B cell (primary cell): ENCODE measurements around the gene SNAP47. TPM values are rescaled to one million over a fixed set of nuclear protein-coding genes. Genes with fewer than 3 reads are reported as not detected.

Experiments used
- ATAC-seq: fragments of 200-7000 bp; cut with Tn5 transposase; one replicate; pipeline ENCODE4 v1.10.0; 2021; ENCODE audit warnings: low read depth, mild to moderate bottlenecking, moderate number of reproducible peaks, moderate library complexity
- CTCF ChIA-PET: fragments of 350-600 bp; sonication (Branson Sonifier 250); formaldehyde crosslinking; loops from one replicate; lab custom pipeline; 2021; ENCODE audit warnings: antibody characterized with exemption, inconsistent platforms; lab: Charles Lee
- POLR2A ChIA-PET: fragments of 350-600 bp; sonication (Branson Sonifier 250); formaldehyde crosslinking; loops from one replicate; lab custom pipeline; 2021; ENCODE audit warnings: antibody characterized with exemption; lab: Charles Lee
- DNase-seq: peaks from one replicate; pipeline ENCODE4 v3.0.0; 2013
- H2AFZ ChIP-seq: 2 replicates; pipeline ENCODE4 v1.6.1; 2012; ENCODE audit warnings: mild to moderate bottlenecking, low read depth, low read length; ENCODE audit not compliant: insufficient read depth, poor library complexity, severe bottlenecking
- H3K27ac ChIP-seq, 2 donors: 1 replicate in 1 of 2; 2 replicates in 1 of 2; pipeline ENCODE4 v1.5.1; 2012 to 2013; ENCODE audit warnings: low read length in 2 of 2, mild to moderate bottlenecking in 2 of 2, moderate library complexity in 1 of 2
- H3K27me3 ChIP-seq, 4 experiments: fragments of 200-600 bp in 1 of 4; sonication (generic) in 1 of 4; replicated peaks in 1 of 4; 1 replicate in 2 of 4; 2 replicates in 2 of 4; pipeline versions ENCODE4 v1.6.1 to v1.7.0; 2013 to 2016; ENCODE audit warnings: low read length in 3 of 4, mild to moderate bottlenecking in 2 of 4, mixed read lengths in 1 of 4, moderate library complexity in 1 of 4; ENCODE audit not compliant: insufficient read depth in 4 of 4, control insufficient read depth in 3 of 4; ENCODE audit errors: control extremely low read depth in 1 of 4
- H3K36me3 ChIP-seq, 2 experiments: replicated peaks in 1 of 2; 1 replicate in 1 of 2; 2 replicates in 1 of 2; pipeline versions ENCODE4 v1.6.1 to v1.7.1; 2013; ENCODE audit warnings: low read length in 1 of 2; ENCODE audit not compliant: insufficient read depth in 2 of 2, control insufficient read depth in 1 of 2; ENCODE audit errors: control extremely low read depth in 1 of 2, extremely low read depth in 1 of 2
- H3K4me1 ChIP-seq, 2 donors: fragments of 200-600 bp in 1 of 2; sonication (generic) in 1 of 2; 1 replicate in 1 of 2; 2 replicates in 1 of 2; pipeline versions ENCODE4 v1.5.1 to v1.6.1; 2013 to 2017; ENCODE audit warnings: low read length in 2 of 2; ENCODE audit not compliant: control insufficient read depth in 2 of 2, insufficient read depth in 2 of 2
- H3K4me2 ChIP-seq: replicated peaks from 2 replicates; pipeline ENCODE3; 2012; ENCODE audit warnings: mild to moderate bottlenecking, low read depth, low read length; ENCODE audit not compliant: poor library complexity, severe bottlenecking
- H3K4me3 ChIP-seq, 5 experiments: fragments of 200-600 bp in 1 of 5; sonication (generic) in 1 of 5; 1 replicate in 3 of 5; 2 replicates in 2 of 5; pipeline versions ENCODE4 v1.5.1 to v1.7.0; 2011 to 2016; ENCODE audit warnings: low read length in 4 of 5, mild to moderate bottlenecking in 4 of 5, low read depth in 2 of 5, control low read depth in 1 of 5, moderate library complexity in 1 of 5; ENCODE audit not compliant: insufficient read depth in 1 of 5; ENCODE audit errors: control extremely low read depth in 1 of 5, extremely low read depth in 1 of 5
- H3K79me2 ChIP-seq: fragments of 200-600 bp; sonication (generic); one replicate; pipeline ENCODE4 v1.6.0; 2016; ENCODE audit warnings: low read length; ENCODE audit not compliant: control insufficient read depth, insufficient read depth
- H3K9ac ChIP-seq: fragments of 200-600 bp; sonication (generic); 2 replicates; pipeline ENCODE4 v1.6.1; 2017; ENCODE audit warnings: mild to moderate bottlenecking, low read length, moderate library complexity
- H3K9me3 ChIP-seq, 3 donors: one replicate each; pipeline versions ENCODE4 v1.6.1 to v1.7.1; 2013; ENCODE audit warnings: low read length in 2 of 3; ENCODE audit not compliant: control insufficient read depth in 2 of 3, insufficient read depth in 1 of 3; ENCODE audit errors: control extremely low read depth in 1 of 3
- H4K20me1 ChIP-seq: 2 replicates; pipeline ENCODE4 v1.6.0; 2012; ENCODE audit warnings: mild to moderate bottlenecking, low read length; ENCODE audit not compliant: insufficient read depth, control insufficient read depth, poor library complexity, severe bottlenecking
- H3K27ac Mint-ChIP-seq: one replicate; pipeline ENCODE4 v1.8.0; 2021; ENCODE audit warnings: mixed read lengths
- H3K27me3 Mint-ChIP-seq: one replicate; pipeline ENCODE4 v1.8.0; 2021; ENCODE audit warnings: mixed read lengths
- H3K4me1 Mint-ChIP-seq: one replicate; pipeline ENCODE4 v1.8.0; 2021; ENCODE audit warnings: mixed read lengths
- H3K4me3 Mint-ChIP-seq: one replicate; pipeline ENCODE4 v1.8.0; 2021; ENCODE audit warnings: mixed read lengths
- H3K9me3 Mint-ChIP-seq: one replicate; pipeline ENCODE4 v1.8.0; 2022; ENCODE audit warnings: mixed read lengths; ENCODE audit not compliant: insufficient read depth
- EZH2 ChIP-seq: IDR thresholded peaks from 2 replicates; pipeline ENCODE4 v1.6.1; 2012; ENCODE audit warnings: borderline replicate concordance, low read depth, mild to moderate bottlenecking, moderate library complexity, low read length; ENCODE audit not compliant: insufficient read depth, poor library complexity, severe bottlenecking
- WGBS: methylation state at CpG from one replicate; pipeline ENCODE4 v1.1.5; 2013; ENCODE audit warnings: missing lambda C conversion rate; ENCODE audit not compliant: insufficient coverage; 5-methylcytosine and 5-hydroxymethylcytosine counted together
- intact Hi-C: fragments of 100-400 bp; cut with micrococcal nuclease; formaldehyde crosslinking; loops from one replicate; pipeline ENCODE4 v1.10.0; 2022
- polyA plus RNA-seq: library from polyadenylated mRNA; depleted of rRNA; stranded (reverse); fragments of >200 nt; gene quantifications from 2 replicates; pipeline ENCODE4 v1.2.3, GENCODE V29; 2012
- total RNA-seq, 2 donors: library from RNA; stranded (reverse); fragments of 120-200 nt in 1 of 2; gene quantifications; 1 replicate in 1 of 2; 2 replicates in 1 of 2; pipeline versions ENCODE4 v1.2.3 to v1.2.4, GENCODE V29; 2013 to 2022
- TF ChIP-seq, protein P1 (sequence below): fragments of 200-600 bp; IDR thresholded peaks from one replicate; pipeline ENCODE4 v1.8.0; 2022; ENCODE audit warnings: antibody characterized with exemption, mild to moderate bottlenecking

The SNAP47 gene
- total and polyA plus RNA-seq, 2 donors (not counting 1 experiment from before 2014, with no cell fraction given) = 25.6 to 34.9 TPM

DNA sequence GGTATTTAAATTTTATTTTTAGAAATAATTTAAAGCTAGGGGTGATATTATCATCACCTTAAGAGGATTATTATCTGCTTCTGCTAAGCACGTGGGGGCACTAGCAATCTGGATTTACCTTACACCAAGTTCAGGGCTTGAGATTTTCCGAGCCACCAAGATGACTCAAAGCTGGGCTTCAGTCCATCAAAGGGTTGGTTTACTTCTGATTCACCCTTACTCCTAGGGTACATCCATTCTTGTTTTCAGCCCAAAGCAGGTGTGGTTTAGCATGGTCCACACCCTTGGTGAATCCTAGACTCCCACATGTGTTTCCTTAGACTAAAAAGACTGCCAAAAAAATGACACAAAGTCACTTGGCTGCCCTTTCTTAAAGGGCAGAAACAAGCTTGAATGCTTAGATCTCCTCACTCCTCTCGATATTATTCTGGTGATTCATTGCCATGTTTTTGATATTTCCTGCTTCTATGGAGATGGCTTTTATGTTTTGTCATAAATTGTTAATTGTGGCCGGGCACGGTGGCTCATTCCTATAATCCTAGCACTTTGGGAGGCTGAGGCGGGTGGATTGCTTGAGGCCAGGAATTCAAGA is 70.5 kb downstream of the SNAP47 start:
- Histone ChIP-seq H3K4me2 (no peak overlapping the region), H4K20me1 (no peaks in the 10 kb centered on the region), H2AFZ (no peak overlapping the region), H3K36me3 (no peaks in the 10 kb centered on the region), H3K27ac (no peak overlapping the region), H3K9ac (no peak overlapping the region), H3K4me3 (no peak overlapping the region), H3K27me3 (peaks cover 0 to 10% (median 3%) of the 10 kb centered on the region in 4 experiments), H3K4me1 (no peaks in the 10 kb centered on the region), H3K9me3 (peaks cover 0 to 4% (median 1%) of the 10 kb centered on the region in 3 donors), H3K79me2 (no peaks in the 10 kb centered on the region)
- Mint-ChIP-seq H3K27me3 (peaks cover 58% of the 10 kb centered on the region), H3K9me3 (peaks cover 6% of the 10 kb centered on the region), H3K4me1 (no peaks in the 10 kb centered on the region), H3K4me3 (no peak overlapping the region), H3K27ac (no peak overlapping the region)
- ATAC-seq (no peak), DNase-seq (no peak)
- ChIA-PET CTCF (no interaction called here), POLR2A (no interaction called here)
- TF ChIP-seq, protein P1, sequence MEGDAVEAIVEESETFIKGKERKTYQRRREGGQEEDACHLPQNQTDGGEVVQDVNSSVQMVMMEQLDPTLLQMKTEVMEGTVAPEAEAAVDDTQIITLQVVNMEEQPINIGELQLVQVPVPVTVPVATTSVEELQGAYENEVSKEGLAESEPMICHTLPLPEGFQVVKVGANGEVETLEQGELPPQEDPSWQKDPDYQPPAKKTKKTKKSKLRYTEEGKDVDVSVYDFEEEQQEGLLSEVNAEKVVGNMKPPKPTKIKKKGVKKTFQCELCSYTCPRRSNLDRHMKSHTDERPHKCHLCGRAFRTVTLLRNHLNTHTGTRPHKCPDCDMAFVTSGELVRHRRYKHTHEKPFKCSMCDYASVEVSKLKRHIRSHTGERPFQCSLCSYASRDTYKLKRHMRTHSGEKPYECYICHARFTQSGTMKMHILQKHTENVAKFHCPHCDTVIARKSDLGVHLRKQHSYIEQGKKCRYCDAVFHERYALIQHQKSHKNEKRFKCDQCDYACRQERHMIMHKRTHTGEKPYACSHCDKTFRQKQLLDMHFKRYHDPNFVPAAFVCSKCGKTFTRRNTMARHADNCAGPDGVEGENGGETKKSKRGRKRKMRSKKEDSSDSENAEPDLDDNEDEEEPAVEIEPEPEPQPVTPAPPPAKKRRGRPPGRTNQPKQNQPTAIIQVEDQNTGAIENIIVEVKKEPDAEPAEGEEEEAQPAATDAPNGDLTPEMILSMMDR = no peak
- TF ChIP-seq EZH2 = no peak
- intact Hi-C loops = no loop called here
- whole genome bisulfite sequencing = 89% methylated on average over 5 of the region's 6 CpGs

DNA sequence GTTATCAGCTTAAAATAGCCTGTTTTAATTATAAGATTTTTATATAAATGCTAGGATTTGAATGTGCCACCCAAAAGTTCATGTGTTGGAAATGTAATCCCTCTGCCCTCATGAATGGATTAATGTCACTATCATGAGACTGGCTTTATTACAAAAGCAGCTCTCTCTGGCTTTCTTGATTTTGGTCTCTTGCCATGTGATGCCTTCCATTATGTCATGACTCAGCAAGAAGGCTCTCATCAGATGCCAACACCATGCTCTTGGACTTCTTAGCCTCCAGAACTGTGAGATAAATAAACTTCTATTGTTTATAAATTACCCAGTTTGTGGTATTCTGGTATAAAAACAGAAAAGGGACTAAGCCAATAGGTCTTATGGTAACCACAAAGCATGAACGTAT is 73.3 kb downstream of the SNAP47 start:
- no CpG with 5 or more reads among the region's 1 CpG for WGBS
- no peaks in the 10 kb centered on the region for H3K79me2 ChIP-seq
- no peaks in the 10 kb centered on the region for H3K4me1 Mint-ChIP-seq
- H3K27ac Mint-ChIP-seq = no peak overlapping the region
- no peak for DNase-seq
- H3K4me2 ChIP-seq = no peak overlapping the region
- peaks cover 1 to 7% (median 4%) of the 10 kb centered on the region in 3 donors for H3K9me3 ChIP-seq
- no peaks in the 10 kb centered on the region for H3K4me1 ChIP-seq
- H4K20me1 ChIP-seq = no peaks in the 10 kb centered on the region
- H3K27me3 ChIP-seq = peaks cover 0 to 10% (median 3%) of the 10 kb centered on the region in 4 experiments
- no peak overlapping the region for H3K9ac ChIP-seq
- H3K36me3 ChIP-seq = no peaks in the 10 kb centered on the region
- no peak overlapping the region for H3K4me3 Mint-ChIP-seq
- no peak overlapping the region for H3K4me3 ChIP-seq
- TF ChIP-seq, protein P1 = no peak
- no peak for TF ChIP-seq EZH2
- no peak overlapping the region for H2AFZ ChIP-seq
- ChIA-PET CTCF (no interaction called here), POLR2A (no interaction called here)
- no peak overlapping the region for H3K27ac ChIP-seq
- H3K9me3 Mint-ChIP-seq = peaks cover 16% of the 10 kb centered on the region
- no peak for ATAC-seq
- H3K27me3 Mint-ChIP-seq = peaks cover 51% of the 10 kb centered on the region
- intact Hi-C loops = no loop called here
